Endothelial cell of umbilical vein (primary cell): ENCODE results near the gene LILRB5.

Experiments
- CTCF ChIP-seq, 2 donors: IDR thresholded peaks; 1 replicate in 1 of 2; 2 replicates in 1 of 2; pipeline ENCODE4 v1.5.1; 2011; ENCODE audit warnings: low read length in 2 of 2, mild to moderate bottlenecking in 2 of 2, moderate library complexity in 2 of 2, control low read depth in 1 of 2, inconsistent platforms in 1 of 2, low read depth in 1 of 2; ENCODE audit not compliant: insufficient read depth in 1 of 2; ENCODE audit errors: extremely low read depth in 1 of 2
- EZH2 ChIP-seq: IDR thresholded peaks from 2 replicates; pipeline ENCODE4 v1.6.1; 2012; ENCODE audit warnings: borderline replicate concordance, low read depth, mild to moderate bottlenecking, moderate library complexity, low read length, inconsistent platforms; ENCODE audit not compliant: severe bottlenecking
- FOS ChIP-seq: IDR thresholded peaks from 2 replicates; pipeline ENCODE4 v1.6.1; 2011; ENCODE audit warnings: mild to moderate bottlenecking, low read length, moderate library complexity, borderline replicate concordance; ENCODE audit not compliant: insufficient read depth
- GATA2 ChIP-seq: IDR thresholded peaks from 2 replicates; pipeline ENCODE4 v1.7.0; 2011; ENCODE audit warnings: low read depth, mild to moderate bottlenecking, moderate library complexity, mixed read lengths, low read length; ENCODE audit not compliant: insufficient read length, insufficient read depth
- JUN ChIP-seq: IDR thresholded peaks from 2 replicates; pipeline ENCODE4 v1.6.1; 2011; ENCODE audit warnings: borderline replicate concordance, low read depth; ENCODE audit not compliant: insufficient read length, insufficient read depth
- MAX ChIP-seq: IDR thresholded peaks from 2 replicates; pipeline ENCODE4 v1.6.1; 2011; ENCODE audit not compliant: insufficient read depth, insufficient read length
- MYC ChIP-seq: IDR thresholded peaks from one replicate; pipeline ENCODE4 v1.6.1; 2011; ENCODE audit warnings: mild to moderate bottlenecking, low read depth, low read length
- POLR2A ChIP-seq: IDR thresholded peaks from 2 replicates; pipeline ENCODE4 v1.6.1; 2012; ENCODE audit warnings: low read depth, mild to moderate bottlenecking, control low read depth, low read length
- POLR2AphosphoS5 ChIP-seq: IDR thresholded peaks from 2 replicates; pipeline ENCODE4 v1.6.1; 2012; ENCODE audit warnings: low read depth, mild to moderate bottlenecking, control low read depth, low read length, moderate library complexity; ENCODE audit not compliant: insufficient read depth

GRCh38 chr19:54302257-54302656 lies 45.2 kb upstream of the LILRB5 start:
- no peak for TF ChIP-seq CTCF (IDR thresholded peaks at IDR 0.05; ENCODE audit: extremely low read depth in 1 of 2, insufficient read depth in 1 of 2, low read depth in 1 of 2, low read length in 2 of 2)
- TF ChIP-seq POLR2AphosphoS5, result no peak
- TF ChIP-seq POLR2A, result no peak
- no peak for TF ChIP-seq EZH2
- TF ChIP-seq FOS, result no peak
- no peak for TF ChIP-seq MYC
- no peak for TF ChIP-seq JUN
- TF ChIP-seq MAX, result no peak
- TF ChIP-seq GATA2, result no peak
